Measurements from ENCODE around the gene GJB4.
A peak's percentile ranks its signal among the peaks of the same experiment; 100 is the strongest.

- TF ChIP-seq, protein P1, sequence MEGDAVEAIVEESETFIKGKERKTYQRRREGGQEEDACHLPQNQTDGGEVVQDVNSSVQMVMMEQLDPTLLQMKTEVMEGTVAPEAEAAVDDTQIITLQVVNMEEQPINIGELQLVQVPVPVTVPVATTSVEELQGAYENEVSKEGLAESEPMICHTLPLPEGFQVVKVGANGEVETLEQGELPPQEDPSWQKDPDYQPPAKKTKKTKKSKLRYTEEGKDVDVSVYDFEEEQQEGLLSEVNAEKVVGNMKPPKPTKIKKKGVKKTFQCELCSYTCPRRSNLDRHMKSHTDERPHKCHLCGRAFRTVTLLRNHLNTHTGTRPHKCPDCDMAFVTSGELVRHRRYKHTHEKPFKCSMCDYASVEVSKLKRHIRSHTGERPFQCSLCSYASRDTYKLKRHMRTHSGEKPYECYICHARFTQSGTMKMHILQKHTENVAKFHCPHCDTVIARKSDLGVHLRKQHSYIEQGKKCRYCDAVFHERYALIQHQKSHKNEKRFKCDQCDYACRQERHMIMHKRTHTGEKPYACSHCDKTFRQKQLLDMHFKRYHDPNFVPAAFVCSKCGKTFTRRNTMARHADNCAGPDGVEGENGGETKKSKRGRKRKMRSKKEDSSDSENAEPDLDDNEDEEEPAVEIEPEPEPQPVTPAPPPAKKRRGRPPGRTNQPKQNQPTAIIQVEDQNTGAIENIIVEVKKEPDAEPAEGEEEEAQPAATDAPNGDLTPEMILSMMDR (IDR thresholded peaks at IDR 0.05): peak in 1 of 4 experiments; percentile 25
- no peak for TF ChIP-seq POLR2AphosphoS5 (IDR thresholded peaks at IDR 0.05)
- no peak for TF ChIP-seq POLR2A (IDR thresholded peaks at IDR 0.05)
- TF ChIP-seq EP300 (IDR thresholded peaks at IDR 0.05): no peak
These were observed 28.2 kb downstream of the GJB4 start for GRCh38 chr1:34787461-34788420.

All from gastroesophageal sphincter (tissue), 3 donors.